CMK (cell line): ENCODE measurements around the gene GABRR3.
"Not testable (repeated sequence)": the region's sequence is repeated elsewhere in the genome, so short reads cannot be mapped to it uniquely, and the experiment has no call there.

Source experiments
- DNase-seq: peaks from one replicate; pipeline ENCODE4 v3.0.0-alpha.2; 2010; ENCODE audit warnings: low read depth

GABRR3 gene

GRCh38 chr3:98021830-98022560 lies 13.1 kb downstream of the GABRR3 start:
- no peak for DNase-seq

- no peak for DNase-seq
These were observed 14.7 kb downstream of the GABRR3 start for GRCh38 chr3:98020412-98020811.

DNA sequence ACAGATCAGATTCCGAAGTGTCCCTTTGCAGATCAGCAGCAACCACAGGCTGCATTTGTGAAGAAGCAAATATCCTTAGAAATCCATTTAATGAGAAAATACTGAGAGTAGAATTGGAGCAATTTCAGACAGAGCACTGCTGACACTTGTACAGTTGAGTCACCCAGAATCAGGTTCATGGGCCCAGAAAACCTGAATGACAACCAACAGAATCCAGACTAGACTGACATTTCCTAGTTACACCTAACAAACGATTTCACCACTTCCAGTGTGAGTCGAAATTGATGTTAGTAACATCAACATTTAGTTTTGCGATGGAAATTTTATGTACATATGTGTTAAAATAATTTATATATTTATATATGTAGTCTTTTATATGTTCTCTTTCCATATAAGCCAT lies 16.8 kb downstream of the GABRR3 start:
- DNase-seq = no peak

GRCh38 chr3:98014268-98014585 lies 20.9 kb downstream of the GABRR3 start:
- DNase-seq = no peak

GRCh38 chr3:98013411-98014267 lies 21.5 kb downstream of the GABRR3 start:
- no peak for DNase-seq

DNA sequence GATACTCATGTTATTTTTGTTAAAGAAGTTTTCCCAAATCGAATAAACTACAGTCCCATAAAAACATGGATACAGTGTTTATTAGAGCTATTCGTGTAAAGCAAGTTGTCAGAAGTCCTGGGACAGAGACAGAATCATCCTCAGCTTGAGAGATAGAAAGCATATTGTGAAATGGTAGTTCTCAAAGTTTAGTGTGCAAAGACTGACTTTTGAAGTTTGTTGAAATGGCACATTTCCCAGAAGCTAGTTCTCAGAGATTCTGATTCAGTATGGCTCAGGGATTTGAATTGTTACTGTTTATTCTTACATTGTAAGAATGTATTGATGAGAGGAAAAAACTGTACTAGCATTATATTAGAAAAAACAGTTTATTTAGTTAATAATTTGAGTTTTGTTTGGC lies 22.1 kb downstream of the GABRR3 start:
- no peak for DNase-seq

DNA sequence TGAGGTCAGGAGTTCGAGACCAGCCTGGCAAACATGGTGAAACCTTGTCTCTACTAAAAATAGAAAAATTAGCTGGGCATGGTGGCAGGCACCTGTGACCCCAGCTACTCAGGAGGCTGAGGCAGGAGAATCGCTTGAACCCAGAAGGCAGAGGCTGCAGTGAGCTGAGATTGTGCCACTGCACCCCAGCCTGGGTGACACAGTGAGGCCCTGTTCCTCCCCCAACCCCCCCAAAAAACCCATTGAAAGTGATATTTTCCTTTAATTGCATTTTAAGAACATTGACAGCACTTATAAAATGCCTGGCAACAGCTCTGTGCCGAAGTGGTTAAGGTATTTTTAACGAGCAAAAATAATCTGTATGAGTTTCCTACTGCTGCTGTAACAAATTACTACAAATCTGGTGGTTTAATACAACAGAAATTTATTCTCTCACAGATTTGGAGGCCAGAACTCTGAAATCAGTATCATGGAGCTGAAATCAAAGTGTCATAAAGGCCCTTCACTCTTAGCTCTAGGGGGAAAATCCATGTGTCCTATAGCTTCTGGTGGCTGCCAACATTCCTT lies 24.1 kb downstream of the GABRR3 start:
- not testable (repeated sequence) for DNase-seq

DNA sequence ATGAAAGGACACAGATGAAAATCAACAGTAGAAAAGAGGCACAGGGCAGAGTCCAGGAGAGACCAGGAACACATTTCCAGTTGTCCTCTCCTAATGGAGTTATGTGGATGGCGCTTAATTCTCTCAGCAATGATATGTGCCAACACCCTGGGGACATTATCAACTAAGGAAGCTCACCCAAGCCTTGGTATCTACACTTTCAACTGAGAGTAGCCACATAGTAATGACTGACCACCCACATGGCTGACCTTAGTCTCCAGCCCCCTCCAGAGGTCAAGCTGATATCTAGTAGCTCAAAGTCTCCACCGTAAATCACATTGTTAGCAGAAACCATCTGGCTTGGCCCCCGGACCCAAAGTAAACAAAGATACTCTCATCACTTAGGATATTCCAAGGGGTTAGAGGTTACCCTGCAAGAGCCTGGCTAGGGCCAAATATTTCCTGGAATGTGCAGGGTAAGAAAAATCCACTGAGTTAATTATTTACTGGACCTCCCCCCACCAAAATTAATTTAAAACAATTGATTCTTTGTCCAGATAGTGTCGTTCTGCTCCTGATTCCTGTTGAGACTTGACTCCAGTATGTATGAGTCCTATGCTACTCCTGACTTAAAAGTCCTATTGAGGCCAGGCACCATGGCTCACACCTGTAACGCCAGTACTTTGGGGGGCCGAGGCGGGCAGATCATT lies 24.8 kb downstream of the GABRR3 start:
- DNase-seq = no peak

- no peak for DNase-seq
These were observed 26.3 kb downstream of the GABRR3 start for GRCh38 chr3:98008855-98009254.

GRCh38 chr3:98005438-98005837 lies 29.7 kb downstream of the GABRR3 start:
- no peak for DNase-seq

GRCh38 chr3:98004721-98005120 lies 30.4 kb downstream of the GABRR3 start:
- no peak for DNase-seq

DNA sequence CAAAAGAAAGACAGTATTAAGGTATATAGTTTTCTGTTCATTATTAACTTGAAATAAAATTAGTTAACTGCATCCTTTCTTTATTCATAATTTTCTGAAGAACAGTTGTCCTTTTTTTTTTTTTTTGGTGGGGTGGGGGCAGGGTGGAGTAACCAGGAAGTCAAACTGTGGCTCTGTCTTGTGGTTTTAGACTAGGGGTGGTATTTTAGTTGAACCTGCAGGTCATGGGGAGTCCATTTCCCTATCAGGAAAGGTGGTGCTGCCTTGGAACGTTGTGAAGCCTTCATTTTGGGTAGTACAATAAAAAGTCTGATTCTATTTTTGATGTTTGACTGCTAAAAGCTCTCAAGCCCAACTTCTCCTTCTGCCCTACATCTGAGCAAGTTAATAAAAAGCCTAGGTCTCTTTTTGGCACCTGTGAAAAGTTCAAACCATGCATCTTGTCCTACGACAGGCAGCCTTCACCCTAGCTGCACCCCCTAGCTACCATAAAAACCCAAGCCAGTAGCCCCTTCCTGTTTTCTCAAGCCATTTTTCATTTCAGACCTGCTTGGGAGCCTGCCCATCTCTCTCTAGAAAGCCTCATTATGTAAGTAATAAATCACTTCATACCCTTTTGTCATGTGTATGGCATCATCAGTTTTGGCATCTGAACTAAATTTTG lies 31.7 kb downstream of the GABRR3 start:
- no peak for DNase-seq

DNA sequence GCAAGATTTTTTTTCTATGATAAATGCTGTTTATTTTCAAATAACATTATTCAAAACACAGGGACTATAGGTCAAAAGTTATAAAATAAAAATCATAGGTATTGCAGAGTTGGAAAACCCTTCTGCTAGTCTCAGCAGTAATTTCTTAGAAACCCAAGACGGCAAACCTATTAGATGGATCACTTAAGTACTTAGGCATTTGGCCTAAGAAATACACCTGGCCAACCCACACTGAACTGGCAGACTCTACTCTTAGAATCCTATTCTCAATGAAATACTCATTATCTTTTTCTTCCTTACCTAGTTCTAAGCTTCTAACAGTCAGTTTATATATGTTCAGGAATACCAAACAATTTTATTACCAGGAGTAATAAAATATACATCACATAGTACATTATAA lies 32.4 kb downstream of the GABRR3 start:
- DNase-seq = no peak

- no peak for DNase-seq
These were observed 35.1 kb downstream of the GABRR3 start for GRCh38 chr3:97999994-98000393.

DNA sequence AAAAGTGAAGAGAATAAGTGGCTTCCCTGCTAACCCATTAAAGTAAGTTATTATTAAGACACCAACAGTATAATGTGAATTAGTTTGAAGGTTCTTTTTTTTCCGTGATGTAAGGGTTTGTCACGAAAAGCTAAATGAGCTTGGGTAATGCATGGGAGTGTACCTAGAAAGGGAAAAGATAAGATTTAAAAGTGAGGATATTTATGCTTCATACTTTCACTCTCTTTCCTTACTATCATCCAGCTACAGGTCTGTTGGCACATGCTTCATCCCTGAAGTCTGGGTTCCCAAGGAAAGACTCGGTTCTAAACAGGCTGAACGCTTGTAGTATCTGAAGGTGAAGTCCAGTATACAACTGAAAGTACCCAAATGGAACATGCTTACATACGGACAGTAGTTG lies 36.0 kb downstream of the GABRR3 start:
- DNase-seq = no peak

- no peak for DNase-seq
These were observed 38.1 kb downstream of the GABRR3 start for GRCh38 chr3:97996988-97997387.

DNA sequence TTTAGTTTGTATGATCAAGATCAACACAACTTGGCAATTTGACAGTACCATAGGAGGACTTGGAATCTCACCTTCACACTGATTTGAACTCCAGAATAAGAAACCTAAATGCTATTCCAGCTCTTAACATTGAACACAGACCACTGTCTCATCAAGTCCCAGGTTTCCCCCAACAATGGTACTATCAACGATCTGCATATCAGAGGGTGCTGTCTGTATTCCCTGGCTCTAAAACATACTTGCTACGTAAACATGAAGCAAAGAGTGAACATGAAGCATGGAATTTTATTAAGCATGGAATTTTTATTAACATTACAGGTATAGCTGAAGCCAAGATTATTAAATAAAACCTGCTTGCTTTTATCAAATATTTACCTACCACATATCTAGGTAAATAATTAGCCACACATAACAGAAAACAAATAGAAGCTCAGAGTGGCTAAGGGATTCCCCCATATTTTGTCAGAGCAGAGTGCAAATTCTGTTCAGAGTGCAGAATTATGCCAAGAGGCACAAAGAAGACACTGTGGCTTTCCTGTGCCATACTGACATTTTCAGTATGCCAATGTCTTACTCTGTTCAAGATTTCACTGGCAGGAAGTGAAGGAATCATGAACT lies 40.7 kb downstream of the GABRR3 start:
- DNase-seq = no peak

DNA sequence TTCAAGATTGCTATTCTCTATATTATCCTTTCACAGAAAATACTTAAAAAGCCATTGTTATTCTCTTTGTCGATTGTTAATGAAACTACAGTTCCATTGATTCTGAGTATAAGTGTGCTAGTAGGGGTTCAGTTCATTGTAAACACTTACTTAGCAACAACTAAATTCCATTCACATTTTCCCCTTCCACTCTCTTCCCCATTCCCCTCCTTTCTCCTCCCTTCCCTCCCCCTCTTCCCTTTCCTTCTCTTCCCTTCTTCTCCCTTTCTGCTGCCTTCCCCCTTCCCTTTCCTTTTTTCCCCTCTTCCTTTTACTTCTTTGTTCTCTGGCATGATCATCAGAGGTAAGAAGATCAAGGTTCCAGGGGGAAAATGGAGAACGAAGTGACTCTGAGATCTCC lies 41.6 kb downstream of the GABRR3 start:
- DNase-seq = no peak

DNA sequence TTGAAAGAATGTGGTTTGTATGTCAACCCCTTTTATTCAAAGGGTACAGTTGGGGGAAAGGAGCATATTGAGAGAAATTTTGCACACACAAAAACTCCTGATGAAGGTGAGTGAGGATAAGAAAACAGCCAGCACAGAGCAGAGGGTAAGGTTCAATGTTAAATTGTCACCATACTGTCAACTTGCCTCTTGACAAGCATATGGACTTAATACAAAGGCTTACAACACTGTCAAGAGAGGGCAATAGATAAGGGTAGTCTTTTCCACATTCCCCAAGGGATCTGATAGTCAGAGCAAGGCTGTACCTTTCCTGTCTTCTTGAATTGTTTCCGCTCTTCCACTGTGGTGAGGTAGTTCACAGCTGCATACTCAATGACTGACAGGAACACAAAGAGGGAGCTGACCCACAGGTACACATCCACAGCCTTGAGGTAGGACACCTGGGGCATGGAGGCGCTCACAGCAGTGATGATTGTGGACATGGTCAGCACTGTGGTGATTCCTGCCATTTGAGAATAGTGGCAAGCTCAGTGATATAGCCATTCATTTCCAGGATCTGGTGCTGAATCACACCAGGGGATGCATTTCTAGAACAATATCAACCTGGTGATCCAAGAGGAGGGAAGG lies 42.5 kb downstream of the GABRR3 start:
- no peak for DNase-seq

DNA sequence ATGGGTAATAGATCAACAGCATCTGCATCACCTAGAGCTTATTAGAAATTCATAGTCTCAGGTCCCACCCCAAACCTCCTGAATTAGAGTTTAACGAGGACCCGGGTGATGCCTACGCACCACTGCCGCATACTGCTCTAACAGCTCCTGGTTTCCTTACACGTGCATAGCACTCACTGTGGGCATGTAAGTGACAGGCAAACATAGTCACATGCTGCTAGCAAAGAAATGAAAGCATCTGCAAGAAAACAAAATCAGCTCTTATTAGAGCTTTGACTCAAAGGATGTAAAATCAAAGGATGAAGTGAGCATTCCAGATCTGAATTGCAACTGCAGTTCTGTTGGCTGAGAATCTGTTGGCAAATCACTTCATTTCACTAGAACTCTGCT lies 43.8 kb downstream of the GABRR3 start:
- DNase-seq = no peak

- DNase-seq = no peak
These were observed 44.4 kb downstream of the GABRR3 start for GRCh38 chr3:97990624-97991292.
